SK-N-MC (cell line): ENCODE results near the gene BPI.

Source experiments
- EZH2 ChIP-seq: fragments of 200-600 bp; sonication (generic); IDR thresholded peaks from one replicate; pipeline ENCODE4 v1.6.1; 2017; ENCODE audit warnings: antibody characterized with exemption
- FOXP2 ChIP-seq: optimal IDR thresholded peaks from 2 replicates; pipeline ENCODE3; 2011; ENCODE audit warnings: mild to moderate bottlenecking, moderate library complexity; ENCODE audit not compliant: insufficient read depth; ENCODE audit errors: extremely low read length, control extremely low read depth

DNA sequence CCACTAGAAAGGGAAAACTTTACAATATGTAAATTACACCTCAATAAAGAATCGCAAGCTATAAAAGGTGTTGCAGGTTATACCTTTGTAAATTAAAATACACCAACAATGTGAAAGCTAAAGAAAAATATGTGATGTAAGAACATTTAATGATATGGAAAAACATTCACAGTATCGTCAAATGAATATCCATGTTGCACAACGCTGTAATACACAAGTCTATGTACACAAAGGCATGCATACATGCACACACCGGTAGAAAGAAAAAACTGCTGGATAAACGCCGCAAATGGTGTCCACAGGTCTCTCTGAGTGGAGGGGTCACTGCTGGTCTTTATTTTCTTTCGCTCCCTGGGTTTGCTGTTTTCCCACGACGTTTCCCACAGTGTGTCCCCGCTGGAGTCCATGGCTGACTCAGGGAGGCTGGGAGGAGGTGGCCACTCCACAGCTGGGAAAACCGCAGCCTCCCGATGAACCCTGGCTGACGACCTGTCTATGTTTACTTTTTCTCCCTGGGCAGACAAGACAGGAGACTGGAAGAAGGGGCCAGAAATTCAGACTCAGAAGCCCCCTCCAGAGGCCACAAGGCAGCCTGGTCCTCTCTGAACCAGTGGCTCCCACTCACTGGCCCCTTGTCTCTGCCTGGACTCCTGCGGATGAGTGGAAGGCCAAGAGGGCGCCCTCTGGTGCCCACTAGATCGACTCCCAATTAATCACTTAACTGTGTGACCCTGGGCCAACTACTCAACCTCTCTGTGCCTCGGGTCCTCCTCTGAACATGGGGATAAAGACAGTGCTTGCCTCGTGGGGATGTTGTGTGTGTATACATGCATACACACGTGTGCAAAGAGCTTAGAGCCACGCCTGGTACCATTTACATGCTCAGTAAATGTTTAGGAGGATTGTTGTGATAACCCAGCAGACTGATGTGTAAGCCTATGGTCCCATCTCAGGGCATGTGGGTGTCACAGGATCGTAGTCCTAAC, 12.8 kb upstream of the BPI start:
- TF ChIP-seq EZH2, result no peak
- TF ChIP-seq FOXP2, result no peak
